HG02852 (cell line): ENCODE results near the gene CSTB.
A peak's percentile ranks its signal among the peaks of the same experiment; 100 is the strongest.
"Not testable (repeated sequence)": the region's sequence is repeated elsewhere in the genome, so short reads cannot be mapped to it uniquely, and the experiment has no call there.

Source experiments
- ATAC-seq: cut with Tn5 transposase; IDR thresholded peaks from one replicate; pipeline ENCODE4 v1.9.1; 2021; ENCODE audit warnings: mild to moderate bottlenecking, moderate library complexity; ENCODE audit not compliant: unreplicated experiment

CSTB gene

GRCh38 chr21:43775795-43776430 is at the start of gene CSTB:
CSTB (minus strand) TSS chr21:43776308; CDS start chr21:43776269, 39 bp downstream.
- ATAC-seq: peak; percentile 56

DNA sequence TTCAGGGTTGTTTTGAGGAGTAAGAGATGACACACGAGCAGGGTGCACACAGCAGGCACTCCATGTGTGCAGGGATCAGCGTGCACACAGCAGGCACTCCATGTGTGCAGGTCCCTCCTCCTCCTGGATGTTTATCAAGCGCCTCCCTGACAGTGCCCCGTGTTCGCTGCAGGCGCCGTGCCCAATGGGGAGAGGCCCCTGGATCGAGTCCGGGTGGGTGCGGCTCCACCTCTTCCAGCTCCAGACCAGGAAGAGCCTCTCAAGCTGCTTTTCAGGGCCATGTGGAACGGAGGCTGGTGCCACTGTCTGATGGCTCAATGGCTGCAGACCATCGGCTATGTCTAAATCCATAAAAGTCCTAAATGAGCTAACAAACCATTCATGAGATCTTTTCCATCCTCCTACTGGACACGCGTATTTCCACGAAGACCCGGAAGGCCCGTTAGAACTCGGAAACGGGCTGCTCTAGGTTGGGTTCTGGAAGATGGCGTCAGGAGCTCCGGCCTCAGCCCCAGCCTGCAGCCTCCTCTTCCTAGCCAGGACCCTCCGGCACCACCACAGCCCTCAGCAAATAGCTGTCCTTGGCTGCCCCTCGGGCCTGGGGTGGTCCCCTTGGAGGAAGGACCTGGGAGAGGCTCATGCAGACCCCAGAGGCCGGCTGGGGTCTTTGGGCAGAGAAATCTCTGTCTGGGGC is 49.3 kb upstream of the CSTB start:
- no peak for ATAC-seq

DNA sequence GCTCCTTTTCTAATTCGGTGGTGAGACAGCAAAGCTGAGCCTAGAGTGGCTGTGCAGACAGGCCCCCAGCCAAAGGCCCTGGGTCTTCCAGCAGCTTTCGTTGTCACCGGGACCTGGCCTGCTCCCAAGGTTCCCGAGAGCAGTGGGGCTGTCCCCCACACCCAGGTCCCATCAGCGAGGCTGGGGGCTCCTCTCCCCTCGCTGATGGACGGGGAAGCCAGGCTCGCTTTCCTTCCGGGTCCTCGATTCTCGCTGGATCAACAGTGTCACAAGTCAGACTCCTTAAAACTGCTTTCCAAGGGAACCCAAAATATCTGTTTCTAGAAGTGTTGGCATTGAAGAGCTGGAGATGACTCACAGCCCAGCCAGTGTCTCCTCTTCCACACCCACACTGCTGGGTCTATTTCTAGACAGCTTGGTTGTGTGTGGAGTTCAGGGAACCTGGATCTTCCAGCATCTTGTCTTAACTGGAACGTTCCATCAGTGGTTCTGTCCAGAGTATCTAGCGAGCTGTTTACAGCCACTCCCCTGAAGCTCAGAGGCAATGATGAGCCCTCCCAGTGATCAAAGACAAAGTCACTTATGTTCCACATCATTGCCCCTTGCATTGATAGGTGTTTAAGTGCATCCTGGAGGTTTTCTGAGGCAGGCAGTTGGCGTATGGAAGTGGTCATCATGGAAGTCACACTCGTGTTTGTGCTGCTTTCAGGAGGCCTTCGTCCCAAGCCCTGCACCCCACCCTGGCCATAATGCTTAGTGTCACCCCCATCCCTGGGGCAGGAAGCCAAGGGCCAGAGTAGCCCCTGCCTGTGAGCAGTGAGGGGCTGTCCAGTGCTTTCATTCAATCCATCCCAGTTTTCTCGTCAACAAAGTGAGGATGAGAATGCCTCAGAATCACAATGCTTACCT is 48.5 kb upstream of the CSTB start:
- no peak for ATAC-seq

GRCh38 chr21:43822741-43823140 is 46.6 kb upstream of the CSTB start:
- not testable (repeated sequence) for ATAC-seq

DNA sequence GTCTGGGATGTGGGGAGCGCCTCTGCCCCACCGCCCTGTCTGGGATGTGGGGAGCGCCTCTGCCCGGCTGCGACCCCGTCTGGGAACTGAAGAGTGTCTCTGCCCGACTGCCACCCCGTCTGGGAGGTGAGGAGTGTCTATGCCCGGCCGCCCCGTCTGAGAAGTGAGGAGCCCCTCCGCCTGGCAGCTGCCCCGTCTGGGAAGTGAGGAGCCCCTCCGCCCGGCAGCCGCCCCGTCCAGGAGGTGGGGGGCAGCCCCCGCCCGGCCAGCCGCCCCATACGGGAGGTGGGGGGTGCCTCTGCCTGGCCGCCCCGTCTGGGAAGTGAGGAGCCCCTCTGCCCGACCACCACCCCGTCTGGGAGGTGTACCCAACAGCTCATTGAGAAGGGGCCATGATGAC is 46.1 kb upstream of the CSTB start:
- not testable (repeated sequence) for ATAC-seq

GRCh38 chr21:43820466-43820865 is 44.4 kb upstream of the CSTB start:
- no peak for ATAC-seq

- no peak for ATAC-seq
Measured at GRCh38 chr21:43819511-43820405, 43.6 kb upstream of the CSTB start.

GRCh38 chr21:43818685-43819084 is 42.6 kb upstream of the CSTB start:
- ATAC-seq: no peak

DNA sequence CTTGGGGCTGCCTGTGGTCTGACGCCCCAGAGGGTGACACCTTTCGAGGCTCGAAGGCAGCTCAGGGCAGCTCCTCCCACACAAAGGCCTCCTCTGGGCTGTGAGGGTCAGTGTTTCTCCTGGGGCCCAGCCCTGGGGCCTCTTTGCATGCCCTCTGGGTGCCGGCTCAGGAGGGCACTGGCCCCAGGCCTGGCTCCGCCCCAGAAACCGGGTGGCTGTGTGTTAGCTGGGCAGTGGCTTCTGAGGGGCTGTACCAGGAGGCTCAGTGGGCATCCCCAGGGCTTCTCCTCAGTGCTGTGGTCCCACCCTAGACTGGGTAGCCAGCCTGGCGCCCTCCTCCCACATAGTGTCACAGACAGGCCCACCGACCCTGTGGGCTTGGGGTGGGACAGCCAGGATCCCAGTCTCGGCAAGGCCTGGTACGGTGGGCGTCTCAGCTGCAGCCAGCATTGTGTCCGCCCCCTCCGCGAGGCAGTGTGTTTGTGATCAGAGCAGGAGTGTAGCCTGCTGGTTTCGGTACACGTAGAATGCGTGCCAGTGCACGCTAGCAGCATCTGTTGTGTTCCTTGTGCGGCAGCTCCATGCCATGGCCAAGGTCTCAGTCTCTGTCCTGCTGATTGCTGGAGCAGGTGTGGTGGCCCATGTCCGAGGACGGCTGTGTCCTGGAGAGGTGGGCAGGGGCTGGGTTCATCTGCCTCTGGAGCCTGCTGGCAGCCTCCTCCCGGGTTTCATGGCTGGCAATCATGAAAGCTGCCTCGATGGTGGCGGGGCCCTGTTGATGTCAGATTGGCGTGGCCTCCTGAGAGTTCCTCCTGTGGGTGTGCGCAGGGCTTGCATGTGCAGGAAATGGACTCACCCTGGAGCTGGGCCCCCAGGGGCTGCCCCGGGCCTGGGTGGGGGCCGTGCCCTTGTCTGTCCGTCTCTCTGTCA is 41.3 kb upstream of the CSTB start:
- ATAC-seq: no peak

DNA sequence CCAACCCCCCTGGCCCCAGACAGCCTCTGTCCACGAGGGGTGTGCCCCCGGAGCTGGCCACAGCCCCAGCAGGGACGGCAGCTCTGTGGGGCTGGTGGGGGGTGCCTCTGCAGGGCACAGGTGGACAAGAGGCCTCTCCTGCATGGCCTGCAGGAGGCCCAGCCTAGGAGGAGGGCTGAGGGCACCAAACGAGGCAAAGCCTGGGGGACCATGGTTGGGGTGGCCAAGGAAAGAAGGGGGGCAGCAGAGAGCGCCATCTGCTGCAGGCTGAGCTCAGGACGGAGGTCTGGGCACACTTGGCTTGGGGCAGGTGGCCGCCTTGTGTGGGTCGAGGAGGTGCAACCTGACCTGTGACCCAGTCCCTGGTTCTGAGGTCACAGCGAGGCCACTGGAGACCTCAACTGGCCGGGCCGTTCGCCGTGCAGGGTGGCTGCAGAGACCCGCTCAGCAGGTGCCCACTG is 40.5 kb upstream of the CSTB start:
- no peak for ATAC-seq

- ATAC-seq: no peak
Measured at GRCh38 chr21:43815991-43816390, 39.9 kb upstream of the CSTB start.

- no peak for ATAC-seq
Measured at GRCh38 chr21:43815107-43815613, 39.1 kb upstream of the CSTB start.

GRCh38 chr21:43814215-43815106 is 38.4 kb upstream of the CSTB start:
- no peak for ATAC-seq

GRCh38 chr21:43813656-43813980 is 37.5 kb upstream of the CSTB start:
- ATAC-seq: no peak

GRCh38 chr21:43812957-43813655 is 37.0 kb upstream of the CSTB start:
- no peak for ATAC-seq

DNA sequence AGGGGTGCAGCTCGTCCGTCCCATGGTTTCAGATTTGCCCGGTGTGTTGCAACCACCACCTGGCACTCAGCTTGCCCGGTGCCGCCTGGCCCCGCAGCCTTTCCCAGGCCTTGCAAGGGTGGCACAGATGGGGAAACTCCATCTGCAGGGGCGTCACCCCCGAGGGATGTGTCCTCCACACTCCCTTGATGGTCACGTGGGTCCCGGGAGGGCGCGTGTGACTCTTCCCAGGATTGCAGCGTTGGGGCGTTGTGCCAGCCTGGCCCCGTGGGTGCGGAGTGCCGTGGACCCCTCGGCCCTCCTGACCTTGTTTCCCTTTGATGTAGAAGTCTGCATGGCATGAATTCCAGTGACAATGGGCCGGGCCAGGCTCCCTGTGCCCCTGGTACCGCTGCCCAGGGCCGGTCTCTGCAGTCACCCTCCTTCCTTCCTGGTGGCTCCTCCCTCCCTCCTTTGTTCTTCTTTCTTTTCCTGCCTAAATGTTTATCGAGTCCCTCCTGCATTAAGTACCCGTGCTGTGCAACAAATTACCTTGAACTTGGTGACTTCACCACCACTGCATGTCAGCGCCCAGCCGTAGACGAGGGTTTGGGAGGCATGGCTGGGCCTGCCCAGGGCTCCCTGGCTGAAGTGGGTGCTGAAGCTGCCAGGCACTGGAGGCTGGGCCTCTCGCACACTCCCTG is 36.2 kb upstream of the CSTB start:
- no peak for ATAC-seq
